ENCODE data around the gene ARMC6.

DNA sequence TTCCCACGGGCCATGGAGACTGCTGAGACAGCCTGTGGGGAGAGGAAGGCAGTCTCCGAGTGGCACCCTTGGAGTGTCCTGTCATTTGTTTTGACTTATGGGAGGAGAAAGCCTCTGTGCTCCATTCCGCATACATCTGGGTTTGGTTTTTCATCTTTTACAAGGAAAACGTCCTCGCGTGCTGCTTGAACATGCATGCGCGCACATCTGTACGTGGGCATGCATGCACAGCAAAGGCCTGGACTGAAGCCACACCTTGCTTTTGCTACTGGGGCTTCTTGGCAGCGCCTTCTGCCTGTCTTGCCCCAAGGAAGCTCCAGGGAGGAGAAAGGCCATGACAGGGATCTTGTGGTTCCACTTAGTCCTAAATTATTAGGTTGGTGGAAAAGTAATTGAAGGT is 44.1 kb upstream of the ARMC6 start:
- TF ChIP-seq CTCF (IDR thresholded peaks at IDR 0.05) (no peak), POLR2AphosphoS5 (IDR thresholded peaks at IDR 0.05) (no peak), POLR2A (IDR thresholded peaks at IDR 0.05) (no peak)
